AML-193 (cell line): Measurements from ENCODE around the gene SORCS3.

Experiments
- DNase-seq, 2 experiments: peaks; one replicate each; lab custom pipeline; 2025; lab: John Stamatoyannopoulos, UW

The SORCS3 gene

DNA sequence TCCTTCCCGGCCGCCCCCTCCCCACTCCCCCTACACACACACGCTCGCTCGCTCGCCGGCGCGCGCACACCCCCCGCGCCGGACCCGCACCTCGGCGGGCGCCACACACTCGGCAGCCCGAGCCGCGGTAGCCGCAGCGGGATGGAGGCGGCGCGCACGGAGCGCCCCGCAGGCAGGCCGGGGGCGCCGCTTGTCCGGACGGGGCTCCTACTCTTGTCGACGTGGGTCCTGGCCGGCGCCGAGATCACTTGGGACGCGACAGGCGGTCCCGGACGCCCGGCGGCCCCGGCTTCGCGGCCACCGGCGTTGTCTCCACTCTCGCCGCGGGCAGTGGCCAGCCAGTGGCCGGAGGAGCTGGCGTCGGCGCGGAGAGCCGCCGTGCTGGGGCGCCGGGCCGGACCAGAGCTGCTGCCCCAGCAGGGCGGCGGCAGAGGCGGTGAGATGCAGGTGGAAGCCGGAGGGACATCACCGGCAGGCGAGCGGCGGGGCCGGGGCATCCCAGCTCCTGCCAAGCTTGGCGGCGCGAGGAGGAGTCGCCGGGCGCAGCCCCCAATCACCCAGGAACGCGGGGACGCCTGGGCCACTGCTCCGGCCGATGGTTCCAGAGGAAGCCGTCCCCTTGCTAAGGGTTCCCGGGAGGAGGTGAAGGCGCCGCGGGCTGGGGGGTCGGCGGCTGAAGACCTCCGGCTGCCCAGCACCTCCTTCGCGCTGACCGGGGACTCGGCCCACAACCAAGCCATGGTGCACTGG, at the start of gene SORCS3:
Gene SORCS3 (plus strand): TSS at position 104 of the 750 bp plus-strand sequence.
- no peak for DNase-seq

DNA sequence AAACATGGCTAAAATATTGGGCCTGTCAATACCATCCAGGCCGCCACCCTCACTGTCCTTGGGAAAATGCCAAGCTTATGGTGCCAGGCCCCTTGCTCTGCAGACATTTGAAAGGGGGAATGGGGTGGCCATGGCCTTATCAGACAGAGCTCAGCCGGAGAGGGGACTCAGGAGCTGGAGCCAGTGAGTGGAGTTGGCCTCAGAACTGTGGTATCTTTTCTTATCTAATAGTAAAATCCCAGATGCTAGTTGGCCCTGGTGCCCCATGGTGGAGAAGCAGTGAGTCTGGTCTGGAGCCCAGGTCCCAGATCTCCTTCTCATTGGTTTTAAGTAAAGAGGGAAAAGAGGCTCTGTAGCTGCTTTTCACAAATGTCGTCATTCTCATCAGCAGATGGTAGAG, 49.6 kb upstream of the SORCS3 start:
- no peak for DNase-seq

- DNase-seq = peak; percentile 26 to 60
Observed at GRCh38 chr10:104601166-104601565, 39.9 kb upstream of the SORCS3 start.

DNA sequence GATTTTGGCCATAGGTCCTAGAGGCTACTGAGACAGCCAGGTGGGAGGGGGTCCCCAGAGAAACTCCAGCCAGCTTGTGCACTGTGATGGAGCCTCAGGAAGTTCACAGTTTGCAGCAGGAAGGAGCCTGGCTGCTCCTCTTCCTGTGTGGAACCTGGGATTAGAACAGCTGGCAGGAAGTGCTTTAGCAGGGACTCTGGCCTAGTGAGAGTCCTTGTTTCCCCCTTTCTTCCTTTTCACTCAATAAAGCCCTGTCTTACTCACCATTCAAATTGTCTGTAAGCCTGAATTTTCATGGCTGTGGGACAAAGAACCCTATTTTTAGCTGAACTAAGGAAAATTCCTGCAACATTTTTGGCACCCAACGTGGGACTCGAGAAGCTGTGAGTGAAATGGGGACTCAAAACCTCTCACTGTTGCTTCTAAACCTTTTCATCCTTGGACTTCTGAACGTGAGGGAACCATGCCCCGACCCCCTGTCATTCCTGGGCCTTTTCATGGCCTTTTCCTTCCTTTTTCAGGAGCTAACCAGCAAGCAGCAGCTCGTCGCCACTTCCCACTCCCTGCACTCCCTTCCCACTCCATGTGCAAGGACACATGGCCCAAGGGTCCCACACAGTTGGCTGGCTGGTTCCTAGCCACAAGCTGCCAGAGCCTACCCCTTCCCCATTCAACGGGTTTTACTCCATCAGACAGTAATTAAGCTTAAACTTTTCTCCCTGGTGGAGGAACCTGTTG, 32.8 kb upstream of the SORCS3 start:
- no peak for DNase-seq

GRCh38 chr10:104612571-104613205, 28.4 kb upstream of the SORCS3 start:
- DNase-seq = no peak

- DNase-seq = no peak
Observed at GRCh38 chr10:104613406-104613805, 27.7 kb upstream of the SORCS3 start.

DNA sequence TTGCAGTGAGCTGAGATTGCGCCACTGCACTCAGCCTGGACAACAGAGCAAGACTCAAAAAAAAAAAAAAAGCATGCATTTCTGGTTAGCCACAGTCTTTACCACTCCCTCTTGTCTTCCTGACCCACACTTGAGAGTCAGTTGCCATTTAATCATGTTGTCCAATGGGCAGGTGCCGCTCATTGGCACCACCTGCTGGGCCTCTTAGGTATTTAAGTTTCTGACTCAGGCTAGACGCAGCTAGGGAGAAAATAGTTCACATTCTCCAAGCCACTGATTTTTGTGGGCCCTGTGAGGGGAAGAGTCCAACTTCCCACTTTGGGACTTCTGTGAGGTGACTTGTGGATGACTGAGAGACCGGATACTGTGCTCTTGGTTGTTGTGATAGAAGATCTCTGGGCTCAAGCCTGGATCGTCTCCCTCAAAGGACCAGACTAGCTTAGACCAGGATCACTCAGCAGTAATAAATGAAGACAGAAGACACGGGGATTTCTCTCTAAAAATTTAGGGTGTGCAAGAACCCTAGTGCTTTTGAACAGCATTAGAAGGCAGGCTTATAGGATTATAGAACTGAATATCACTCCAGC, 26.8 kb upstream of the SORCS3 start:
- peak; percentile 21 to 31 for DNase-seq

- no peak for DNase-seq
Observed at GRCh38 chr10:104615136-104615535, 26.0 kb upstream of the SORCS3 start.

DNA sequence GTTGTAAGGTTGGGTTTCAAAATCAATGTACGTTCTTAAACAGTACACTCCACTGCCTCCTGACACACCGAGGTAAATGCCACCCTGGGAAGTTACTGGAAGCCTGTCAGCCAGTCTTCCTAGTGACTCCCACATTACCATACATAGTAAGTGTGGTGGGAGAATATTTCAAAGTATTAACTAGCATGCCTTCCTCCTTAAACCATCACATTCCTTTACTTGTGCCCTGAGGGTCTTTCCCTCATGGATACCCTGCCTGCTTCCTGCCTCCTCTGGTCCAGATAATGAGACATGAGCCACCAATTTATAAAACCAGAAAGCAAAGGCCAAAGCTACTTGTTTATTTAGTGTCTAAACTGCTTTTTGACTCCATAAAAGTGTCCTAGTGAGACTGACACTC, 23.3 kb upstream of the SORCS3 start:
- no peak for DNase-seq

GRCh38 chr10:104622175-104622574, 18.9 kb upstream of the SORCS3 start:
- DNase-seq = no peak

DNA sequence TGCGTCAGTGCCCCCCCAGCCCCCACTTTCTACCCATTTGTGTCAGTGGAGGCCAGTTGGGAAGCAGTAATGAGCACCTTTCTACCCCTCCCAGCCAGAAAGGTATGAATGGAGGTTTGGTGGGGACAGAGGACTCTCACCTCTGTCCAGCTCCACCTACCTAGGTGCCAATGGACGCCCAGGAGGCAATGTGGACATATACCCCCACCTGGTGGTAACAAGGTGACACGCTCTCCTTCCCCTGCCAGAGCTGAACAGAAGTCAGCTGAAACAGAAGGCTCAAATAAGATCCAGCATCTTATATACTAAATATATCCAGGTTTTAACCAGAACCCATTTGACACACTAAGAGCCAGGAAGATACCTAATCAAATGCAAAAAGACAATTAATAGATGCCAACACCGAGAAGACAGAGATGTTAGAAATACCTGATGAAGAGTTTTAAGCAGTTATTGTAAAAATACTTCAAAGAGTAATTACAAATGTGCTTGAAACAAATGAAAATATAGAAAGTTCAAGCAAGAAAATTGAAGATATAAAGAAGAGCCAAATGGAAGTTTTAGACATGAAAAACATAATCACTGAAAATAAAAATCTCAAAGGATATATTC, 18.4 kb upstream of the SORCS3 start:
- peak; percentile 2 to 3 for DNase-seq

GRCh38 chr10:104630731-104631130, 10.4 kb upstream of the SORCS3 start:
- no peak for DNase-seq

GRCh38 chr10:104631946-104632345, 9.1 kb upstream of the SORCS3 start:
- no peak for DNase-seq

GRCh38 chr10:104638861-104639589, 2.1 kb upstream of the SORCS3 start:
- DNase-seq = no peak

- no peak for DNase-seq
Observed at GRCh38 chr10:104639590-104640338, 1.3 kb upstream of the SORCS3 start.

DNA sequence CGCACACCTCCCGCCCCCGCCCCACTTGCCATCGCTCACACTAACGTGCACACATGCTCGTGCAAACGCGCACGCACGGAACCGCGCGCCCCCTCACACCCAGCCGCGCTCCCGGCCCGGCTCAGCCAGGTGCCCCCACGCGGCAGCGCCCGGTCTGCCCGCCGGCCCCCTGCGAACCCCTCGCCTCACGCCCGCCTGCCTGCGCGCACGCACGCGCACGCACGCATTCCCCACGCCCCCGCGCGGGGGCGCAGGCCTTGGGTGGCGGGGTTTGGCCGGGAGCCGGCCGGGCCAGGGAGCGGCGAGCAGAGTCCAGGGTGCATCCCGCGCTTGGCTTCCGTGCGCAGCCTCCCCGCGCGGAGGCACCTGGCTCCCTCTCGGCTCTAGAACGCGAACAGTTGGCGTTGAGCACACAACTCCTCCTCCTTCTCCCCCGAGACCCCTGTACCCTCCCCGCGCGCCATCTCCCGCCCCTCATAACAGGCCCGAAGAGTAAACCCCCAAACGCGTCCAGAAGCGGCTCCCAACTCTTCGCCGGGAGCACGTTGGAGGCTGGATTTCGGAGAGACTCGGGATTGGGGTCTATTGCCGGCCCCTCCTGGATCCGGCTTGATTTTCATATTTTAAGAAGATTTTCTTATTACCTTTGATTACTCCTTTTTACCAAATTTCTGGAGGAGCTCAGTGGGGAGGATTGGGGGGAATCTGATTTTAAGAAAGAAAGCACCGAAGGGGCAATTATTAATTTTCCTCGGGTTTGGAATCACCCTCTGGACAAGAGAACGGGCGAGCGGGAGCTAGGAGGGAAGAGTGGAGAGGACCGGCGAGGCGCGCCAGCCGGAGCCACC, 527 bp upstream of the SORCS3 start:
- no peak for DNase-seq

GRCh38 chr10:104641937-104642657, 1.0 kb downstream of the SORCS3 start:
- no peak for DNase-seq

GRCh38 chr10:104642658-104643302, 1.7 kb downstream of the SORCS3 start:
- DNase-seq = no peak

- no peak for DNase-seq
Observed at GRCh38 chr10:104643303-104643663, 2.2 kb downstream of the SORCS3 start.
